Smooth muscle cell (in vitro differentiated cells): ENCODE data around the gene SLC45A1. TPM values are rescaled to one million over a fixed set of nuclear protein-coding genes. Genes with fewer than 3 reads are reported as not detected.

Source experiments
- DNase-seq: peaks from one replicate; lab custom pipeline; 2025; ENCODE audit not compliant: unreplicated experiment; lab: John Stamatoyannopoulos, UW
- H2AFZ ChIP-seq: fragments of 200-600 bp; sonication (generic); 2 replicates; pipeline ENCODE4 v1.6.0; 2016; ENCODE audit warnings: antibody characterized with exemption, low read depth, mild to moderate bottlenecking
- H3F3A ChIP-seq: fragments of 200-600 bp; sonication (generic); 2 replicates; pipeline ENCODE4 v1.6.0; 2017; ENCODE audit warnings: antibody characterized with exemption, low read depth
- H3K27ac ChIP-seq: fragments of 200-600 bp; sonication (generic); 2 replicates; pipeline ENCODE4 v1.5.1; 2016; ENCODE audit warnings: low read depth, mild to moderate bottlenecking
- H3K27me3 ChIP-seq: fragments of 200-600 bp; sonication (generic); 2 replicates; pipeline ENCODE4 v1.6.1; 2016; ENCODE audit warnings: low read depth, mild to moderate bottlenecking
- H3K36me3 ChIP-seq: fragments of 200-600 bp; sonication (generic); 2 replicates; pipeline ENCODE4 v1.5.1; 2016; ENCODE audit warnings: low read depth
- H3K4me1 ChIP-seq: fragments of 200-600 bp; sonication (generic); 2 replicates; pipeline ENCODE4 v1.5.1; 2016; ENCODE audit warnings: low read depth
- H3K4me2 ChIP-seq: fragments of 200-600 bp; sonication (generic); 2 replicates; pipeline ENCODE4 v1.6.0; 2016; ENCODE audit warnings: mild to moderate bottlenecking
- H3K4me3 ChIP-seq: fragments of 200-600 bp; sonication (generic); 2 replicates; pipeline ENCODE4 v1.5.1; 2016; ENCODE audit warnings: mild to moderate bottlenecking
- H3K79me2 ChIP-seq: fragments of 200-600 bp; sonication (generic); 2 replicates; pipeline ENCODE4 v1.6.0; 2016; ENCODE audit warnings: low read depth, mild to moderate bottlenecking
- H3K9ac ChIP-seq: fragments of 200-600 bp; sonication (generic); 2 replicates; pipeline ENCODE4 v1.6.0; 2016; ENCODE audit warnings: low read depth
- H3K9me3 ChIP-seq: fragments of 200-600 bp; sonication (generic); replicated peaks from 2 replicates; pipeline ENCODE4 v1.5.1; 2016; ENCODE audit warnings: low read depth
- H4K20me1 ChIP-seq: fragments of 200-600 bp; sonication (generic); 2 replicates; pipeline ENCODE4 v1.6.0; 2016; ENCODE audit warnings: low read depth
- CTCF ChIP-seq: fragments of 200-600 bp; sonication (generic); IDR thresholded peaks from 2 replicates; pipeline ENCODE4 v1.5.1; 2017; ENCODE audit warnings: borderline replicate concordance, mild to moderate bottlenecking, antibody characterized with exemption; ENCODE audit not compliant: insufficient read depth, poor library complexity, severe bottlenecking
- WGBS: methylation state at CpG from one replicate; pipeline ENCODE4 v1.1.7; 2016; ENCODE audit warnings: low lambda C conversion rate; 5-methylcytosine and 5-hydroxymethylcytosine counted together
- polyA plus RNA-seq: library from polyadenylated mRNA; unstranded; fragments of >200 nt; fragmentation: Nextera tagmentation; extraction: Ambion mirVana; gene quantifications from 2 replicates; pipeline ENCODE4 v1.2.1, GENCODE V29; 2016
- total RNA-seq: library from RNA; depleted of rRNA; stranded (reverse); fragments of >200 nt; gene quantifications from 2 replicates; pipeline ENCODE4 v1.2.3, GENCODE V29; 2014

The SLC45A1 gene
- total and polyA plus RNA-seq, 2 experiments from 2014 or later: 1.7 to 1.8 TPM

GRCh38 chr1:8344893-8345507, 27.1 kb downstream of the SLC45A1 start:
- no peak overlapping the region for H3K4me2 ChIP-seq
- H3K4me3 ChIP-seq: no peak overlapping the region
- H3K79me2 ChIP-seq: no peaks in the 10 kb centered on the region
- no peak overlapping the region for H3K27ac ChIP-seq
- H3F3A ChIP-seq: no peaks in the 10 kb centered on the region
- no peaks in the 10 kb centered on the region for H3K27me3 ChIP-seq
- no peak overlapping the region for H3K9ac ChIP-seq
- H4K20me1 ChIP-seq: no peaks in the 10 kb centered on the region
- WGBS: 95% methylated on average over 10 of the region's 10 CpGs
- no peaks in the 10 kb centered on the region for H3K4me1 ChIP-seq
- H3K36me3 ChIP-seq: no peaks in the 10 kb centered on the region
- H3K9me3 ChIP-seq: no peaks in the 10 kb centered on the region
- no peak for DNase-seq
- no peak for TF ChIP-seq CTCF
- no peak overlapping the region for H2AFZ ChIP-seq

- no peak overlapping the region for H2AFZ ChIP-seq
- H3K9me3 ChIP-seq: no peaks in the 10 kb centered on the region
- WGBS: 93% methylated on average over 18 of the region's 18 CpGs
Measured at GRCh38 chr1:8345621-8346415, 27.9 kb downstream of the SLC45A1 start.

GRCh38 chr1:8347635-8348034, 29.7 kb downstream of the SLC45A1 start:
- H2AFZ ChIP-seq: no peak overlapping the region
- 80% methylated on average over 15 of the region's 15 CpGs for WGBS
- DNase-seq: no peak
- no peaks in the 10 kb centered on the region for H3K27me3 ChIP-seq
- no peak for TF ChIP-seq CTCF
- peaks cover 9% of the 10 kb centered on the region for H4K20me1 ChIP-seq
- no peak overlapping the region for H3K4me3 ChIP-seq
- no peak overlapping the region for H3K27ac ChIP-seq
- no peaks in the 10 kb centered on the region for H3K36me3 ChIP-seq
- H3K9ac ChIP-seq: no peak overlapping the region
- H3K9me3 ChIP-seq: no peaks in the 10 kb centered on the region
- no peaks in the 10 kb centered on the region for H3K79me2 ChIP-seq
- H3K4me2 ChIP-seq: no peak overlapping the region
- peaks cover 6% of the 10 kb centered on the region for H3F3A ChIP-seq
- no peaks in the 10 kb centered on the region for H3K4me1 ChIP-seq

More at GRCh38 chr1:8345621-8346415, 27.9 kb downstream of the SLC45A1 start:
- H3K27me3 ChIP-seq: no peaks in the 10 kb centered on the region
- no peak overlapping the region for H3K4me3 ChIP-seq
- DNase-seq: no peak
- H4K20me1 ChIP-seq: no peaks in the 10 kb centered on the region
- TF ChIP-seq CTCF: no peak
- no peak overlapping the region for H3K9ac ChIP-seq
- no peak overlapping the region for H3K4me2 ChIP-seq
- no peaks in the 10 kb centered on the region for H3K79me2 ChIP-seq
- H3K36me3 ChIP-seq: no peaks in the 10 kb centered on the region
- no peaks in the 10 kb centered on the region for H3K4me1 ChIP-seq
- H3F3A ChIP-seq: no peaks in the 10 kb centered on the region
- no peak overlapping the region for H3K27ac ChIP-seq
